WTC11 (cell line): ENCODE measurements around the gene GID8. TPM values are rescaled to one million over a fixed set of nuclear protein-coding genes. Genes with fewer than 3 reads are reported as not detected.

ENCODE experiments used
- ATAC-seq: fragments of 200-7000 bp; cut with Tn5 transposase; 2 replicates; pipeline ENCODE4 v1.10.0; 2021; ENCODE audit warnings: mild to moderate bottlenecking, moderate library complexity
- CTCF ChIA-PET: fragments of 300-600 bp; sonication (Branson Sonifier 250); formaldehyde crosslinking; loops from one replicate; lab custom pipeline; 2021; ENCODE audit warnings: antibody characterized with exemption; lab: Charles Lee
- POLR2A ChIA-PET: fragments of 350-600 bp; sonication (Branson Sonifier 250); formaldehyde crosslinking; loops from one replicate; lab custom pipeline; 2021; ENCODE audit warnings: antibody characterized with exemption; lab: Charles Lee
- DNase-seq: peaks from one replicate; pipeline ENCODE4 v3.0.0; 2021; ENCODE audit warnings: low spot score
- H3K27ac Mint-ChIP-seq: 2 replicates; pipeline ENCODE4 v1.8.0; 2021; ENCODE audit warnings: mixed read lengths
- H3K27me3 Mint-ChIP-seq: 2 replicates; pipeline ENCODE4 v1.8.0; 2021; ENCODE audit warnings: low read depth, mild to moderate bottlenecking, moderate library complexity, mixed read lengths
- H3K36me3 Mint-ChIP-seq: 2 replicates; pipeline ENCODE4 v1.8.0; 2021; ENCODE audit warnings: mixed read lengths
- H3K4me1 Mint-ChIP-seq: 2 replicates; pipeline ENCODE4 v1.8.0; 2022; ENCODE audit warnings: mixed read lengths
- H3K4me3 Mint-ChIP-seq: 2 replicates; pipeline ENCODE4 v1.8.0; 2021; ENCODE audit warnings: mild to moderate bottlenecking, moderate library complexity, mixed read lengths
- H3K9me3 Mint-ChIP-seq: 2 replicates; pipeline ENCODE4 v1.8.0; 2021; ENCODE audit warnings: mixed read lengths
- ATF6 ChIP-seq: sonication (generic); formaldehyde crosslinking; IDR thresholded peaks from 2 replicates; pipeline ENCODE4 v1.8.1; 2023; ENCODE audit warnings: mild to moderate bottlenecking, missing genetic modification reagents
- CBFB ChIP-seq: sonication (generic); formaldehyde crosslinking; IDR thresholded peaks from 2 replicates; pipeline ENCODE4 v1.8.1; 2022; ENCODE audit warnings: mild to moderate bottlenecking, low read depth, missing genetic modification reagents
- ELF4 ChIP-seq: sonication (generic); formaldehyde crosslinking; IDR thresholded peaks from 2 replicates; pipeline ENCODE4 v1.8.1; 2022; ENCODE audit warnings: low read depth, mild to moderate bottlenecking, moderate library complexity, missing genetic modification reagents
- ETV6 ChIP-seq: sonication (generic); formaldehyde crosslinking; IDR thresholded peaks from 2 replicates; pipeline ENCODE4 v1.8.1; 2022; ENCODE audit warnings: mild to moderate bottlenecking, missing genetic modification reagents
- FOXK1 ChIP-seq: sonication (generic); formaldehyde crosslinking; IDR thresholded peaks from 2 replicates; pipeline ENCODE4 v1.8.0; 2022; ENCODE audit warnings: mild to moderate bottlenecking, moderate library complexity, missing genetic modification reagents
- FOXP4 ChIP-seq: sonication (generic); formaldehyde crosslinking; IDR thresholded peaks from 2 replicates; pipeline ENCODE4 v1.8.0; 2022; ENCODE audit warnings: mild to moderate bottlenecking, missing genetic modification reagents
- IRF2 ChIP-seq: sonication (generic); formaldehyde crosslinking; IDR thresholded peaks from 2 replicates; pipeline ENCODE4 v1.8.0; 2022; ENCODE audit warnings: low read depth, missing genetic modification reagents, borderline replicate concordance
- JUN ChIP-seq: sonication (generic); formaldehyde crosslinking; IDR thresholded peaks from 2 replicates; pipeline ENCODE4 v1.8.0; 2023; ENCODE audit warnings: mild to moderate bottlenecking, missing genetic modification reagents
- PREB ChIP-seq: sonication (generic); formaldehyde crosslinking; IDR thresholded peaks from 2 replicates; pipeline ENCODE4 v1.8.1; 2022; ENCODE audit warnings: mild to moderate bottlenecking, missing genetic modification reagents, moderate library complexity, borderline replicate concordance
- STAT6 ChIP-seq: sonication (generic); formaldehyde crosslinking; conservative IDR thresholded peaks from 2 replicates; pipeline ENCODE4 v1.8.1; 2023; ENCODE audit warnings: mild to moderate bottlenecking, low read depth, missing genetic modification reagents, moderate library complexity
- TEAD1 ChIP-seq: sonication (generic); formaldehyde crosslinking; IDR thresholded peaks from 2 replicates; pipeline ENCODE4 v1.8.0; 2022; ENCODE audit warnings: mild to moderate bottlenecking, missing genetic modification reagents
- USF1 ChIP-seq: sonication (generic); formaldehyde crosslinking; IDR thresholded peaks from 2 replicates; pipeline ENCODE4 v1.8.0; 2022; ENCODE audit warnings: mild to moderate bottlenecking, missing genetic modification reagents
- USF2 ChIP-seq: sonication (generic); formaldehyde crosslinking; IDR thresholded peaks from 2 replicates; pipeline ENCODE4 v1.8.1; 2023; ENCODE audit warnings: mild to moderate bottlenecking, missing genetic modification reagents, moderate library complexity
- ZNF138 ChIP-seq: sonication (generic); formaldehyde crosslinking; conservative IDR thresholded peaks from 2 replicates; pipeline ENCODE4 v1.8.1; 2022; ENCODE audit warnings: mild to moderate bottlenecking, moderate library complexity, missing genetic modification reagents
- ZNF219 ChIP-seq: sonication (generic); formaldehyde crosslinking; IDR thresholded peaks from 2 replicates; pipeline ENCODE4 v1.8.0; 2023; ENCODE audit warnings: missing genetic modification reagents, mild to moderate bottlenecking, borderline replicate concordance
- ZNF396 ChIP-seq: fragments of 250-450 bp; sonication (Bioruptor Pico); IDR thresholded peaks from 2 replicates; pipeline ENCODE4 v1.8.0; 2021; ENCODE audit warnings: mild to moderate bottlenecking, moderate library complexity, borderline replicate concordance
- total RNA-seq: library from RNA; stranded (reverse); gene quantifications from 3 replicates; pipeline ENCODE4 v1.2.3, GENCODE V29; 2021

Gene GID8
- total RNA-seq, 1 experiment from 2014 or later: 70.2 TPM

GRCh38 chr20:62952373-62952967 lies 14.5 kb downstream of the GID8 start, which contains the start of gene SLC17A9 (continued):
- no peak for TF ChIP-seq ZNF219 (CRISPR knock-in tag)

GRCh38 chr20:62952968-62953838 lies 15.3 kb downstream of the GID8 start:
- H3K36me3 Mint-ChIP-seq: peaks cover 27% of the 10 kb centered on the region
- H3K27ac Mint-ChIP-seq: no peak overlapping the region
- 0 out of 2 replicates have a peak, but pooled peaks have one; percentile 34 for TF ChIP-seq ZNF138 (CRISPR knock-in tag)
- TF ChIP-seq USF2 (CRISPR knock-in tag): 0 out of 2 replicates have a peak, but pooled peaks have one; percentile 9
- TF ChIP-seq STAT6: no peak
- 0 out of 2 replicates have a peak, but pooled peaks have one; percentile 28 for TF ChIP-seq ATF6
- no peak for TF ChIP-seq JUN (CRISPR knock-in tag)
- TF ChIP-seq ETV6 (CRISPR knock-in tag): 0 out of 2 replicates have a peak, but pooled peaks have one; percentile 12
- CTCF ChIA-PET: interaction anchor here (0.6 to 3.7 kb wide), 15 partner anchors 12 to 567 kb away, joined by 3 to 24 read pairs (median 6); partner anchors contain the start of genes BHLHE23 and TCFL5
- peak; percentile 6 for ATAC-seq
- H3K27me3 Mint-ChIP-seq: no peaks in the 10 kb centered on the region
- peak overlapping the region; percentile 65 for H3K4me3 Mint-ChIP-seq
- POLR2A ChIA-PET: no interaction called here
- H3K4me1 Mint-ChIP-seq: peaks cover 17% of the 10 kb centered on the region
- DNase-seq: no peak
- no peaks in the 10 kb centered on the region for H3K9me3 Mint-ChIP-seq

GRCh38 chr20:62953839-62954703 lies 16.1 kb downstream of the GID8 start:
- ChIA-PET CTCF (interaction anchor here (0.6 to 3.7 kb wide), 19 partner anchors 11 to 269 kb away, joined by 3 to 24 read pairs (median 5); partner anchors contain the start of gene BHLHE23), POLR2A (interaction anchor here (0.7 to 1.1 kb wide), 2 partner anchors 17 to 138 kb away, joined by 3 to 4 read pairs; no protein-coding TSS in a partner anchor)
- Mint-ChIP-seq H3K36me3 (peaks cover 19% of the 10 kb centered on the region), H3K4me3 (peak overlapping the region; percentile 65), H3K4me1 (peaks cover 17% of the 10 kb centered on the region), H3K27ac (peak overlapping the region; percentile 84), H3K27me3 (no peaks in the 10 kb centered on the region), H3K9me3 (no peaks in the 10 kb centered on the region)
- ATAC-seq: peak; percentile 61
- peak; percentile 53 for DNase-seq
- TF ChIP-seq CBFB (CRISPR knock-in tag) (no peak), FOXP4 (0 out of 2 replicates have a peak, but pooled peaks have one; percentile 16), ELF4 (CRISPR knock-in tag) (no peak), PREB (CRISPR knock-in tag) (peak; percentile 83; the same call in 1 of the 2 replicates), ZNF138 (CRISPR knock-in tag) (peak; percentile 16; the same call in 1 of the 2 replicates), USF1 (CRISPR knock-in tag) (peak; percentile 86), USF2 (CRISPR knock-in tag) (peak; percentile 85), FOXK1 (CRISPR knock-in tag) (no peak), IRF2 (CRISPR knock-in tag) (no peak), ZNF396 (CRISPR knock-in tag) (no peak), TEAD1 (peak; percentile 46; the same call in 1 of the 2 replicates)
